H9 (cell line): Measurements from ENCODE around the gene MLLT6. TPM values are rescaled to one million over a fixed set of nuclear protein-coding genes. Genes with fewer than 3 reads are reported as not detected.

ENCODE experiments used
- DNase-seq: peaks from one replicate; pipeline ENCODE4 v3.0.0-alpha.2; 2017
- H2AFZ ChIP-seq: one replicate; pipeline ENCODE4 v1.6.1; 2013; ENCODE audit warnings: mild to moderate bottlenecking, low read length, control low read depth, moderate library complexity
- H2AK5ac ChIP-seq: 2 replicates; pipeline ENCODE4 v1.6.1; 2013; ENCODE audit warnings: low read length, control low read depth, mixed read lengths; ENCODE audit not compliant: insufficient read length
- H2BK120ac ChIP-seq: one replicate; pipeline ENCODE4 v1.6.1; 2013; ENCODE audit warnings: low read depth, mild to moderate bottlenecking, low read length, control low read depth, inconsistent platforms; ENCODE audit not compliant: poor library complexity, severe bottlenecking
- H2BK12ac ChIP-seq: 2 replicates; pipeline ENCODE4 v1.6.1; 2013; ENCODE audit warnings: low read length, control low read depth, mixed read lengths, low read depth; ENCODE audit not compliant: insufficient read length
- H2BK15ac ChIP-seq: 2 replicates; pipeline ENCODE4 v1.6.1; 2013; ENCODE audit warnings: low read depth, low read length, control low read depth
- H2BK20ac ChIP-seq: one replicate; pipeline ENCODE4 v1.6.1; 2013; ENCODE audit warnings: low read depth, mild to moderate bottlenecking, low read length, control low read depth, inconsistent platforms; ENCODE audit not compliant: poor library complexity, severe bottlenecking
- H2BK5ac ChIP-seq: 2 replicates; pipeline ENCODE4 v1.6.1; 2013; ENCODE audit warnings: low read length, control low read depth, mixed read lengths; ENCODE audit not compliant: insufficient read length
- H3K14ac ChIP-seq: 2 replicates; pipeline ENCODE4 v1.6.1; 2013; ENCODE audit warnings: low read length, control low read depth; ENCODE audit not compliant: insufficient read depth
- H3K18ac ChIP-seq: 2 replicates; pipeline ENCODE4 v1.6.1; 2013; ENCODE audit warnings: low read depth, mild to moderate bottlenecking, mixed read lengths, low read length, control low read depth; ENCODE audit not compliant: insufficient read length
- H3K23ac ChIP-seq: 2 replicates; pipeline ENCODE4 v1.6.1; 2013; ENCODE audit warnings: low read length, control low read depth, mixed read lengths, low read depth; ENCODE audit not compliant: insufficient read length
- H3K23me2 ChIP-seq: 2 replicates; pipeline ENCODE4 v1.6.1; 2013; ENCODE audit warnings: low read depth, mild to moderate bottlenecking, mixed read lengths, low read length, control low read depth; ENCODE audit not compliant: insufficient read length, poor library complexity, severe bottlenecking
- H3K27ac ChIP-seq: 2 replicates; pipeline ENCODE4 v1.5.1; 2013; ENCODE audit warnings: low read length, control low read depth, mixed read lengths, low read depth; ENCODE audit not compliant: insufficient read length
- H3K27me3 ChIP-seq: 2 replicates; pipeline ENCODE4 v1.6.1; 2013; ENCODE audit warnings: low read length, control low read depth, inconsistent platforms; ENCODE audit not compliant: insufficient read depth
- H3K4ac ChIP-seq: 2 replicates; pipeline ENCODE4 v1.6.1; 2013; ENCODE audit warnings: low read depth, mild to moderate bottlenecking, control low read depth, inconsistent platforms, low read length, moderate library complexity
- H3K4me1 ChIP-seq: 2 replicates; pipeline ENCODE4 v1.6.1; 2013; ENCODE audit warnings: low read length, control low read depth, inconsistent platforms; ENCODE audit not compliant: insufficient read depth
- H3K4me2 ChIP-seq: 2 replicates; pipeline ENCODE4 v1.6.1; 2013; ENCODE audit warnings: low read length, control low read depth, mixed read lengths; ENCODE audit not compliant: insufficient read length, insufficient read depth
- H3K56ac ChIP-seq: 2 replicates; pipeline ENCODE4 v1.6.1; 2013; ENCODE audit warnings: low read depth, mild to moderate bottlenecking, mixed read lengths, low read length, control low read depth; ENCODE audit not compliant: insufficient read length
- H3K79me1 ChIP-seq: 2 replicates; pipeline ENCODE4 v1.6.1; 2013; ENCODE audit warnings: low read depth, mild to moderate bottlenecking, moderate library complexity, low read length, control low read depth, inconsistent platforms; ENCODE audit not compliant: insufficient read depth, poor library complexity, severe bottlenecking
- H3K79me2 ChIP-seq: 2 replicates; pipeline ENCODE4 v1.6.1; 2013; ENCODE audit warnings: low read length, control low read depth, inconsistent platforms; ENCODE audit not compliant: insufficient read depth
- H3K9ac ChIP-seq: 2 replicates; pipeline ENCODE4 v1.6.1; 2013; ENCODE audit warnings: low read length, control low read depth, mixed read lengths; ENCODE audit not compliant: insufficient read length; ENCODE audit errors: extremely low read depth
- H3K9me3 ChIP-seq: one replicate; pipeline ENCODE4 v1.6.1; 2013; ENCODE audit warnings: low read depth, low read length, inconsistent platforms; ENCODE audit not compliant: control insufficient read depth
- H3T11ph ChIP-seq: one replicate; pipeline ENCODE4 v1.6.1; 2013; ENCODE audit warnings: mild to moderate bottlenecking, low read length, control low read depth, inconsistent platforms
- H4K20me1 ChIP-seq: one replicate; pipeline ENCODE4 v1.6.1; 2013; ENCODE audit not compliant: control insufficient read depth, insufficient read length, insufficient read depth
- H4K5ac ChIP-seq: 2 replicates; pipeline ENCODE4 v1.6.1; 2013; ENCODE audit warnings: low read depth, mild to moderate bottlenecking, mixed read lengths, low read length, control low read depth; ENCODE audit not compliant: insufficient read length
- H4K8ac ChIP-seq: replicated peaks from 2 replicates; pipeline ENCODE4 v1.6.1; 2013; ENCODE audit warnings: low read length, control low read depth, mixed read lengths, low read depth; ENCODE audit not compliant: insufficient read length
- H4K91ac ChIP-seq: 2 replicates; pipeline ENCODE4 v1.6.1; 2013; ENCODE audit warnings: low read depth, mild to moderate bottlenecking, moderate library complexity, mixed read lengths, low read length, control low read depth; ENCODE audit not compliant: insufficient read length
- H3K27ac Mint-ChIP-seq, 3 experiments: 2 replicates in 2 of 3; 3 replicates in 1 of 3; pipeline ENCODE4 v1.8.0; 2020 to 2021; ENCODE audit warnings: mixed read lengths in 3 of 3, mild to moderate bottlenecking in 1 of 3, moderate library complexity in 1 of 3
- H3K27me3 Mint-ChIP-seq: 2 replicates; pipeline ENCODE4 v1.8.0; 2021; ENCODE audit warnings: low read depth, mild to moderate bottlenecking, moderate library complexity, mixed read lengths
- H3K36me3 Mint-ChIP-seq, 3 experiments: 2 replicates in 2 of 3; 3 replicates in 1 of 3; pipeline ENCODE4 v1.8.0; 2020 to 2021; ENCODE audit warnings: low read depth in 3 of 3, mixed read lengths in 3 of 3; ENCODE audit not compliant: insufficient read depth in 1 of 3
- H3K4me1 Mint-ChIP-seq, 2 experiments: 2 replicates each; pipeline ENCODE4 v1.8.0; 2020; ENCODE audit warnings: mixed read lengths in 2 of 2
- H3K4me3 Mint-ChIP-seq, 2 experiments: 2 replicates in 1 of 2; 3 replicates in 1 of 2; pipeline ENCODE4 v1.8.0; 2020 to 2021; ENCODE audit warnings: mild to moderate bottlenecking in 2 of 2, mixed read lengths in 2 of 2, moderate library complexity in 1 of 2
- H3K9me3 Mint-ChIP-seq, 2 experiments: 2 replicates in 1 of 2; 3 replicates in 1 of 2; pipeline ENCODE4 v1.8.0; 2020; ENCODE audit warnings: mild to moderate bottlenecking in 2 of 2, mixed read lengths in 2 of 2, moderate library complexity in 1 of 2
- CTCF ChIP-seq: fragments of 200-600 bp; sonication (generic); conservative IDR thresholded peaks from 3 replicates; pipeline ENCODE4 v1.8.0; 2021; ENCODE audit warnings: antibody characterized with exemption, mild to moderate bottlenecking
- WGBS: extraction: QIAGEN DNeasy Blood & Tissue Kit; methylation state at CpG from one replicate; pipeline ENCODE4 v1.1.7; 2013; ENCODE audit warnings: missing lambda C conversion rate, low lambda C conversion rate, mixed read lengths; ENCODE audit not compliant: insufficient read length; ENCODE audit errors: extremely low coverage; 5-methylcytosine and 5-hydroxymethylcytosine counted together
- total RNA-seq: library from RNA; stranded (reverse); gene quantifications from 2 replicates; pipeline ENCODE4 v1.2.1, GENCODE V29; 2021

MLLT6 gene
- total RNA-seq, 1 experiment from 2014 or later = 26.4 TPM

- Mint-ChIP-seq H3K27me3 (peaks cover 88% of the 10 kb centered on the region), H3K4me1 (peaks cover 42 to 72% of the 10 kb centered on the region in 2 experiments), H3K4me3 (peak overlapping the region; percentile 77 to 90), H3K9me3 (no peaks in the 10 kb centered on the region; a peak in 2 of 5 replicates), H3K27ac (no peak overlapping the region), H3K36me3 (no peaks in the 10 kb centered on the region; a peak in 4 of 7 replicates)
- WGBS = no CpG with 5 or more reads among the region's 20 CpGs
- DNase-seq = no peak
- no peak overlapping the region for H2BK5ac ChIP-seq
- H3K23ac ChIP-seq = no peak overlapping the region
- H3K9ac ChIP-seq = no peak overlapping the region
- H2BK20ac ChIP-seq = no peak overlapping the region
- no peak overlapping the region for H3T11ph ChIP-seq
- no peaks in the 10 kb centered on the region for H3K9me3 ChIP-seq
- no peaks in the 10 kb centered on the region for H3K79me1 ChIP-seq
- peaks cover 5% of the 10 kb centered on the region; the same call in 1 of the 2 replicates for H3K4me1 ChIP-seq
- no peak overlapping the region for H2AK5ac ChIP-seq
- no peak overlapping the region for H3K27ac ChIP-seq
- H3K23me2 ChIP-seq = peaks cover 25% of the 10 kb centered on the region
- no peak overlapping the region for H2BK12ac ChIP-seq
- peaks cover 44% of the 10 kb centered on the region for H3K27me3 ChIP-seq
- H2BK120ac ChIP-seq = no peak overlapping the region
- no peak for TF ChIP-seq CTCF
- H2BK15ac ChIP-seq = no peak overlapping the region
- H2AFZ ChIP-seq = no peak overlapping the region
- peak overlapping the region; percentile 58 for H3K4me2 ChIP-seq
- H4K5ac ChIP-seq = no peak overlapping the region
- H3K14ac ChIP-seq = no peak overlapping the region
- H4K20me1 ChIP-seq = no peaks in the 10 kb centered on the region
- no peak overlapping the region for H4K91ac ChIP-seq
- H3K18ac ChIP-seq = no peak overlapping the region
- H3K4ac ChIP-seq = no peak overlapping the region
- H3K79me2 ChIP-seq = no peaks in the 10 kb centered on the region
- no peak overlapping the region for H4K8ac ChIP-seq
- no peak overlapping the region for H3K56ac ChIP-seq
These were observed 1.6 kb downstream of the MLLT6 start for GRCh38 chr17:38706505-38707216.
